Germinal center (tissue), 1 donor: ENCODE data around the gene PRSS12.
"Not testable (repeated sequence)": the region's sequence is repeated elsewhere in the genome, so short reads cannot be mapped to it uniquely, and the experiment has no call there.

ENCODE experiments used
- DNase-seq: peaks from one replicate; pipeline ENCODE4 v3.0.0; 2012; ENCODE audit warnings: mixed read lengths, low spot score

The PRSS12 gene

GRCh38 chr4:118278473-118279274, 74.1 kb downstream of the PRSS12 start:
- DNase-seq, result peak; percentile 98

GRCh38 chr4:118277243-118277642, 75.6 kb downstream of the PRSS12 start:
- no peak for DNase-seq

GRCh38 chr4:118276580-118276979, 76.2 kb downstream of the PRSS12 start:
- no peak for DNase-seq

- DNase-seq, result no peak
Measured at GRCh38 chr4:118273642-118274041, 79.2 kb downstream of the PRSS12 start.

- DNase-seq, result no peak
Measured at GRCh38 chr4:118271788-118272187, 81.0 kb downstream of the PRSS12 start.

GRCh38 chr4:118270492-118270891, 82.3 kb downstream of the PRSS12 start:
- DNase-seq, result peak; percentile 20

- no peak for DNase-seq
Measured at GRCh38 chr4:118268780-118269179, 84.0 kb downstream of the PRSS12 start.

GRCh38 chr4:118266145-118266496, 86.7 kb downstream of the PRSS12 start:
- DNase-seq, result not testable (repeated sequence)

GRCh38 chr4:118265312-118266144, 87.3 kb downstream of the PRSS12 start:
- DNase-seq, result no peak

- DNase-seq, result no peak
Measured at GRCh38 chr4:118264096-118264495, 88.7 kb downstream of the PRSS12 start.

- no peak for DNase-seq
Measured at GRCh38 chr4:118260309-118260708, 92.5 kb downstream of the PRSS12 start.

- no peak for DNase-seq
Measured at GRCh38 chr4:118259111-118259510, 93.7 kb downstream of the PRSS12 start.

GRCh38 chr4:118254368-118254767, 98.4 kb downstream of the PRSS12 start:
- DNase-seq, result no peak

- no peak for DNase-seq
Measured at GRCh38 chr4:118249890-118250289, 102.9 kb downstream of the PRSS12 start.

- no peak for DNase-seq
Measured at GRCh38 chr4:118237531-118237930, 115.3 kb downstream of the PRSS12 start.

GRCh38 chr4:118235566-118236120, 117.2 kb downstream of the PRSS12 start:
- no peak for DNase-seq
